Fibroblast of lung (primary cell): ENCODE measurements around the gene ZBTB26. TPM values are rescaled to one million over a fixed set of nuclear protein-coding genes. Genes with fewer than 3 reads are reported as not detected.
"Not testable (repeated sequence)": the region's sequence is repeated elsewhere in the genome, so short reads cannot be mapped to it uniquely, and the experiment has no call there.

Experiments used
- DNase-seq, 2 donors: peaks; one replicate each; pipeline versions ENCODE4 v3.0.0 to v3.0.0-alpha.2; 2010; ENCODE audit warnings: low read depth in 2 of 2
- H2AFZ ChIP-seq: 2 replicates; pipeline ENCODE4 v1.5.1; 2012; ENCODE audit warnings: low read length, control low read depth, inconsistent platforms
- H3K27ac ChIP-seq: 2 replicates; pipeline ENCODE4 v1.5.1; 2011; ENCODE audit warnings: low read length, control low read depth; ENCODE audit not compliant: insufficient read depth
- H3K27me3 ChIP-seq: 2 replicates; pipeline ENCODE4 v1.5.1; 2011; ENCODE audit warnings: mild to moderate bottlenecking, low read length; ENCODE audit not compliant: control insufficient read depth, insufficient read depth
- H3K36me3 ChIP-seq: 2 replicates; pipeline ENCODE4 v1.5.1; 2011; ENCODE audit warnings: low read length; ENCODE audit not compliant: control insufficient read depth, insufficient read depth
- H3K4me1 ChIP-seq: 2 replicates; pipeline ENCODE4 v1.5.1; 2011; ENCODE audit warnings: low read length; ENCODE audit not compliant: control insufficient read depth, insufficient read depth; ENCODE audit errors: extremely low read depth
- H3K4me2 ChIP-seq: 2 replicates; pipeline ENCODE4 v1.5.1; 2011; ENCODE audit warnings: low read length, control low read depth; ENCODE audit not compliant: insufficient read depth; ENCODE audit errors: extremely low read depth
- H3K4me3 ChIP-seq, 4 experiments: fragments of 200-600 bp in 1 of 4; sonication (generic) in 1 of 4; replicated peaks in 1 of 4; 2 replicates each; pipeline ENCODE4 v1.5.1; 2011 to 2016; ENCODE audit warnings: low read length in 4 of 4, low read depth in 3 of 4, mild to moderate bottlenecking in 3 of 4, control low read depth in 2 of 4, inconsistent platforms in 1 of 4, mixed read lengths in 1 of 4; ENCODE audit not compliant: insufficient read depth in 1 of 4; ENCODE audit errors: control extremely low read depth in 1 of 4
- H3K79me2 ChIP-seq: 2 replicates; pipeline ENCODE4 v1.5.1; 2012; ENCODE audit warnings: mild to moderate bottlenecking, low read length, inconsistent platforms; ENCODE audit not compliant: control insufficient read depth, insufficient read depth
- H3K9ac ChIP-seq: 2 replicates; pipeline ENCODE4 v1.5.1; 2011; ENCODE audit warnings: mild to moderate bottlenecking, low read length, control low read depth; ENCODE audit not compliant: insufficient read depth
- H3K9me3 ChIP-seq: 2 replicates; pipeline ENCODE4 v1.5.1; 2012; ENCODE audit warnings: low read depth, low read length; ENCODE audit not compliant: control insufficient read depth, insufficient read depth
- H4K20me1 ChIP-seq: 2 replicates; pipeline ENCODE4 v1.5.1; 2011; ENCODE audit warnings: low read length; ENCODE audit not compliant: control insufficient read depth, insufficient read depth; ENCODE audit errors: extremely low read depth
- EZH2 ChIP-seq: IDR thresholded peaks from 2 replicates; pipeline ENCODE4 v1.5.1; 2012; ENCODE audit warnings: low read length, control low read depth, mild to moderate bottlenecking; ENCODE audit errors: missing control alignments
- polyA plus RNA-seq, 2 donors: library from polyadenylated mRNA; depleted of rRNA in 1 of 2; stranded (reverse) in 1 of 2; unstranded in 1 of 2; fragments of >200 nt; gene quantifications; 2 replicates each; pipeline ENCODE4 v1.2.1, GENCODE V29; 2011 to 2012; ENCODE audit warnings: missing spikeins in 1 of 2
- total RNA-seq: library from RNA; depleted of rRNA; stranded (reverse); fragments of >200 nt; gene quantifications from 2 replicates; pipeline ENCODE4 v1.2.1, GENCODE V29; 2014
- TF ChIP-seq, protein P1 (sequence below), 2 donors: IDR thresholded peaks in 1 of 2; conservative IDR thresholded peaks in 1 of 2; 1 replicate in 1 of 2; 2 replicates in 1 of 2; pipeline ENCODE4 v1.5.1; 2011 to 2012; ENCODE audit warnings: low read length in 2 of 2, control low read depth in 1 of 2, inconsistent platforms in 1 of 2, low read depth in 1 of 2, mild to moderate bottlenecking in 1 of 2

Gene ZBTB26
- total and polyA plus RNA-seq, 2 donors (not counting 1 experiment from before 2014, with no cell fraction given) = 5.6 to 7.9 TPM

DNA sequence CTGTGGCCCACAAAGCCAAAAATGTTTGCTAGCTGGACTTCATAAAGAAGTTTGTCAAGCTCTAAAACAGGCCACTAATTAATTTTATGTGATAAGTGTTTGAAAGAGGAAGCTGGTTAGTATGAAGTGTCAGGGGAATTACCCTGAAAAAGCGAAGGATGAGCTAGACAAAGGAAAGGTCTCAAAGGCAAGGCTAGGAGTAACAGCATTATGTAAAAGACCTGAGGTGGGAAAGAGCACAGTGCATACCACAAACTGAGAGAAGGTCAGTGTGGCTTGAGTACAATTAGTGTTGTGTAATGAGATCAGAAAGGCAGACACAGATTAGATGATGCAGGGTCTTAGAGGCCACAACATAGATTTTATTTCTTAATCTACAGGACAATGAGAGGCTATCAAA is 55.8 kb downstream of the ZBTB26 start:
- Histone ChIP-seq H3K36me3 (peaks cover 10% of the 10 kb centered on the region), H3K4me2 (no peak overlapping the region), H4K20me1 (no peaks in the 10 kb centered on the region)

DNA sequence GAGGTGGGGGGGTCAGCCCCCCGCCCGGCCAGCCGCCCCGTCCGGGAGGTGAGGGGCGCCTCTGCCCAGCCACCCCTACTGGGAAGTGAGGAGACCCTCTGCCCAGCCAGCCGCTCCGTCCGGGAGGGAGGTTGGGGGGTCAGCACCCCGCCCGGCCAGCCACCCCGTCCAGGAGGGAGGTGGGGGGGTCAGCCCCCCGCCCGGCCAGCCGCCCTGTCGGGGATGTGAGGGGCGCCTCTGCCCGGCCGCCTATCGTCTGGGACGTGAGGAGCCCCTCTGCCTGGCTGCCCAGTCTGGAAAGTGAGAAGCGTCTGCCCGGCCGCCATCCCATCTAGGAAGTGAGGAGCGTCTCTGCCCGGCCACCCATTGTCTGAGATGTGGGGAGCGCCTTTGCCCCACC is 64.0 kb downstream of the ZBTB26 start:
- H2AFZ ChIP-seq, H3K4me1 ChIP-seq, H3K4me3 ChIP-seq, H3K9ac ChIP-seq, H3K27ac ChIP-seq, H3K36me3 ChIP-seq, H3K79me2 ChIP-seq, H4K20me1 ChIP-seq, H3K9me3 ChIP-seq, H3K4me2 ChIP-seq, H3K27me3 ChIP-seq, DNase-seq: not testable (repeated sequence)

More for the DNA sequence above, 55.8 kb downstream of the ZBTB26 start:
- no peaks in the 10 kb centered on the region for H3K4me1 ChIP-seq
- TF ChIP-seq, protein P1, sequence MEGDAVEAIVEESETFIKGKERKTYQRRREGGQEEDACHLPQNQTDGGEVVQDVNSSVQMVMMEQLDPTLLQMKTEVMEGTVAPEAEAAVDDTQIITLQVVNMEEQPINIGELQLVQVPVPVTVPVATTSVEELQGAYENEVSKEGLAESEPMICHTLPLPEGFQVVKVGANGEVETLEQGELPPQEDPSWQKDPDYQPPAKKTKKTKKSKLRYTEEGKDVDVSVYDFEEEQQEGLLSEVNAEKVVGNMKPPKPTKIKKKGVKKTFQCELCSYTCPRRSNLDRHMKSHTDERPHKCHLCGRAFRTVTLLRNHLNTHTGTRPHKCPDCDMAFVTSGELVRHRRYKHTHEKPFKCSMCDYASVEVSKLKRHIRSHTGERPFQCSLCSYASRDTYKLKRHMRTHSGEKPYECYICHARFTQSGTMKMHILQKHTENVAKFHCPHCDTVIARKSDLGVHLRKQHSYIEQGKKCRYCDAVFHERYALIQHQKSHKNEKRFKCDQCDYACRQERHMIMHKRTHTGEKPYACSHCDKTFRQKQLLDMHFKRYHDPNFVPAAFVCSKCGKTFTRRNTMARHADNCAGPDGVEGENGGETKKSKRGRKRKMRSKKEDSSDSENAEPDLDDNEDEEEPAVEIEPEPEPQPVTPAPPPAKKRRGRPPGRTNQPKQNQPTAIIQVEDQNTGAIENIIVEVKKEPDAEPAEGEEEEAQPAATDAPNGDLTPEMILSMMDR (conservative IDR thresholded peaks at IDR 0.05 in 1 of 2, IDR thresholded peaks at IDR 0.05 in 1 of 2; ENCODE audit: low read depth in 1 of 2, low read length in 2 of 2) = no peak
- no peak for TF ChIP-seq EZH2
- no peak overlapping the region for H3K27ac ChIP-seq
- no peak overlapping the region for H2AFZ ChIP-seq
- H3K27me3 ChIP-seq = no peaks in the 10 kb centered on the region
- no peak overlapping the region for H3K9ac ChIP-seq
- H3K4me3 ChIP-seq = no peak overlapping the region
- no peaks in the 10 kb centered on the region for H3K79me2 ChIP-seq
- no peaks in the 10 kb centered on the region for H3K9me3 ChIP-seq
- DNase-seq = no peak

DNA sequence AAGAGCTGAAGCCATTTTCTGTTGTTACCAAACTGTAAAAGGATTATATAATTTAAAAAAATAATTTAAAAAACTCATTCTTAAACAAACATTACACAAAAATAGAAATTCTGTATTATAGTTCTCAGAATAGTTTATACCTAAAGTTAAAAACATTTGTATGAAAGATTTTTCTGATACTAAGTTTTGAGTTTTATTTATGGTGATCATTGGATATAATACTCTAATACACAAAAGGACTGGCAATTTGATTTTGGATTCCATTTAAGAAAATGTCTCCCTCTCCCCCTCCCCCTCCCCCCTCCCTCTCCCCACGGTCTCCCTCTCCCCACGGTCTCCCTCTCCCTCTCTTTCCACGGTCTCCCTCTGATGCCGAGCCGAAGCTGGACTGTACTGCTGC is 65.2 kb downstream of the ZBTB26 start:
- no peaks in the 10 kb centered on the region for H4K20me1 ChIP-seq
- no peak overlapping the region for H3K9ac ChIP-seq
- no peaks in the 10 kb centered on the region for H3K79me2 ChIP-seq
- no peaks in the 10 kb centered on the region for H3K9me3 ChIP-seq
- no peaks in the 10 kb centered on the region for H3K4me1 ChIP-seq
- TF ChIP-seq EZH2 = no peak
- TF ChIP-seq, protein P1 (conservative IDR thresholded peaks at IDR 0.05 in 1 of 2, IDR thresholded peaks at IDR 0.05 in 1 of 2; ENCODE audit: low read depth in 1 of 2, low read length in 2 of 2) = no peak
- no peak overlapping the region for H3K27ac ChIP-seq
- H3K36me3 ChIP-seq = peaks cover 1% of the 10 kb centered on the region
- H3K27me3 ChIP-seq = no peaks in the 10 kb centered on the region
- no peak overlapping the region for H3K4me2 ChIP-seq
- H3K4me3 ChIP-seq = no peak overlapping the region
- no peak overlapping the region for H2AFZ ChIP-seq
- DNase-seq = no peak

Other genes with a start within 250 kb of the ZBTB26 start
- not detected in 2 replicates for gene OR1L4, start 207.5 kb downstream of the ZBTB26 start, total RNA-seq
- not detected in 2 replicates for gene OR1L4, start 207.5 kb downstream of the ZBTB26 start, polyA plus RNA-seq
- gene OR1L6, start 189.2 kb downstream of the ZBTB26 start, total RNA-seq = not detected in 2 replicates
- not detected in 2 replicates for gene OR1L6, start 189.2 kb downstream of the ZBTB26 start, polyA plus RNA-seq
- not detected in 2 replicates for gene OR5C1, start 142.6 kb downstream of the ZBTB26 start, total RNA-seq
- not detected in 2 replicates for gene OR5C1, start 142.6 kb downstream of the ZBTB26 start, polyA plus RNA-seq
- not detected in 2 replicates for gene OR1K1, start 131.4 kb downstream of the ZBTB26 start, total RNA-seq
- gene OR1K1, start 131.4 kb downstream of the ZBTB26 start, polyA plus RNA-seq = not detected in 2 replicates
- 39.5 and 40.8 TPM in 2 replicates for gene PDCL, start 102.9 kb downstream of the ZBTB26 start, total RNA-seq
- 16.5 and 19.8 TPM in 2 replicates for gene PDCL, start 102.9 kb downstream of the ZBTB26 start, polyA plus RNA-seq
- 34.9 and 35.7 TPM in 2 replicates for gene RC3H2, start 26.2 kb downstream of the ZBTB26 start, total RNA-seq
- gene RC3H2, start 26.2 kb downstream of the ZBTB26 start, polyA plus RNA-seq = 29.4 and 43.1 TPM in 2 replicates
- 14.1 and 16.3 TPM in 2 replicates for gene ZBTB6, start 18.2 kb downstream of the ZBTB26 start, total RNA-seq
- gene ZBTB6, start 18.2 kb downstream of the ZBTB26 start, polyA plus RNA-seq = 6.1 and 8.5 TPM in 2 replicates
- gene RABGAP1, start 9.5 kb upstream of the ZBTB26 start, total RNA-seq = 40.8 and 47.6 TPM in 2 replicates
- gene RABGAP1, start 9.5 kb upstream of the ZBTB26 start, polyA plus RNA-seq = 36.2 and 58.6 TPM in 2 replicates
- gene GPR21, start 102.2 kb upstream of the ZBTB26 start, total RNA-seq = 0.66 and 1.0 TPM in 2 replicates
- gene GPR21, start 102.2 kb upstream of the ZBTB26 start, polyA plus RNA-seq = 1.2 TPM in 1 of 2 replicates, not detected in the other